NCI-H1105 treated with DMSO at 0.1 percent for 48 hours (cell line): ENCODE data around the gene PRKCE.

ENCODE experiments used
- DNase-seq: peaks from one replicate; lab custom pipeline; 2025; lab: John Stamatoyannopoulos, UW

Gene PRKCE

DNA sequence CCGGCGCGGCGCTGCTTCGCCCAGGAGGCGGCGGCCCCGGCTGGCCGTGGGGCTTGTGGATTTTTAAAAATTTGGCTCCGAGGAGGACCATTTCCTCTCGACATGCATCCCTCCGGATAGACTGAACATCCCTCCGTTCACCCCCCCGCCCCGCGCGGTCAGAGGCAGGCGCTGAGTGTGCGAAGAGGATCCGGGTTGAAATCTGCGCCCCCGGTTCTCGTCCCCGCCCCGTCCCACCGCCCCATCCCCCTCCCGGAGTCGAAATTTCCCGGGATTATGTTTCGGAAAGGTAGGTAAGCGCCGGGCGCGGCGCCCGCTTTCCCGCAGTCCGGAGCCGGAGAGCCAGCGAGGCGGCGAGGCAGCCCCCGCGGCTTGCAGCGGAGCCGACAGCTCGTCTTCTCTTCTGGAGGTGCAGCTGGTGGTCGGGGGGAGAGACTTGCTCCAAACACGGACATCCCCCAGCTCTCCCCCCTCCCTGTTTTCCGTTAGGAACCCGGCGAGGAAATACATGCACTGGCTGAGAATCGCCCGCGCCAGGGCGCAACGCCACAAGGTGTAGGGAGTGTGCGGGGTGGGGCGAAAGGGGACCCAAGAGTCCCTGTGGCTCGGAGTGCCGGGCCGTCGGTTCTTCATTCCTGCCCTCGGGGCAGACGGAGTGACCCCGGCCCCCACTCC is at the start of gene PRKCE:
PRKCE (plus strand) TSS at position 261 of the 675 bp plus-strand sequence.
- peak; percentile 29 for DNase-seq

- DNase-seq = no peak
Observed at GRCh38 chr2:45602624-45603023, 48.9 kb upstream of the PRKCE start.

- no peak for DNase-seq
Observed at GRCh38 chr2:45605116-45605515, 46.4 kb upstream of the PRKCE start.

DNA sequence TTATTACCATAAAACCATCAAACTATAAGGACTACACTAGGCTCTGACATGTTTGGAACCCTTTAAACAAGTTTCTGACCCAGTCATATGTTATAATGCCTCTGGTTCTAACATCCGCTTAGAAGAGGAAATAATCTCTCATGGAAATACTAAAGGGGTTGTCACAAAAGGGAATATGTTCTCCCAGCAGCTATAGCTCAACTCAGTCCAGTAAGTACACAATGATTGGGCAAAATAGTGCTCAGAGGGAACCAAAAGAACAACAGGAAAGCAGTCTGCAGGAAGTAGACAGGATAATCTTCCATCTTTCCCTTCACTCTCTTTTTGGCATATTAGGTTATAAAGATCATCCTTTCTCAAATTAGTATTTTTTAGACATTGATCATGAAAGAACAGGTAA is 44.7 kb upstream of the PRKCE start:
- DNase-seq = no peak

DNA sequence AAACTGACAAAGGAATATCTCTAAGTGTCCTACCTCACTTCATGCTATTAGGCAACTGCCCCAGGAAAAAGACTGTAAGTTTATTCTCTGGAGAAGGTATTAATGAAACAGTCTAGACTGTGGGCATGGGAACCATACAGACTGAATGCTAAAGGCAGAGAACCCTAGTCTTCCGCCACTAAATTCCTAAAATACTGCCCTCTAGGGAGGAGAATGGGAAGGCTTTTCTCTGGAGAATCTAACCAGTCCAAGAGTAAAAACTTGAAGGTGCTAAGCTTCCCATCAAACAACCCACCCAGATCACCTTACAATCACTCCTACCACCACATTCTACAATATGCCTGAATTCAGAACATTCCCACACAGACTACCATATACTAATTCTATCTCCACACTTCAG is 43.8 kb upstream of the PRKCE start:
- DNase-seq = no peak

GRCh38 chr2:45610281-45611019 is 41.0 kb upstream of the PRKCE start:
- DNase-seq = peak; percentile 70

DNA sequence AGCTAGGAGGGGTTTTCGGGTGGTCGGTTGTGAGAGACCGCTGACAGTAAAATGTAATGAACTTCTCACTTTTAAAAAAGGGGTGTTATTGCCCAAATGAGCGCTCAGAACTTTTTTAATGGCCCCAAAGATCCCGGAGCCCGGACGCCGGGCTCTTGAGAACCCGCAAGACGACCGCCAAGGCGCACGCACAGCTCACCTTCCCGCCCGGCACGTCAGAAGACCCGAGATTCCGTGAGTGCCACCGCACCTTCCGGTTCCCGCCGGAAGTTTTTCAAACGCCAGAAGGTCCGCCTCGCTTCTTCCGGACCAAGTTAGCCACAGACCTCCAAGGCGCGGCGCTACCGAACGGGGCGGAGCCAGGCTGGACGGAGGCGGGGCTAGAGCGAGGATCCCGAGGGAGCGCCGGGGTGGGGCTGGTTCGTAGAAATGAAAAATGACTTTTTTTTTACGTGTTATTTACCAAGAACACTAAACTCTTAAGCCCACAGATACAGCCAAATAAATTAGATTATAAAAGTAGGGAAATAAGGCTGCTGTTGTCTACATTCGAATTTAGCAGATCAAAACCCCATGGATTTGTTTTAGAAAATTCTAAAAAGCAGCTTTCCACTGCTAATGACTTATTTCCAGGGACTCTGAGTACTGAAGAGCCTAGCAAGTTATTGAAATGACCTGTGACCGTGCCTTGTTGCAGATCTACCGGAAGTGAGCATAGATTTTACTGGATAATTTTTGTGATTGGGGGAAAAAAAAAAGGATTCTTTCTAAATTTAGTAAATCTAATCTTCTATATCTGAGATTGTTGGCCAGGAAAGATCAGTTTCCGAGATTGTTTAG is 40.2 kb upstream of the PRKCE start, which contains the start of gene SRBD1:
SRBD1 (minus strand) TSS at position 248 of the 840 bp plus-strand sequence. CDS start 5,826 bp downstream, outside the sequence.
- peak; percentile 87 for DNase-seq

GRCh38 chr2:45612285-45612684 is 39.2 kb upstream of the PRKCE start:
- DNase-seq = no peak

- no peak for DNase-seq
Observed at GRCh38 chr2:45612731-45613130, 38.7 kb upstream of the PRKCE start.

- DNase-seq = no peak
Observed at GRCh38 chr2:45614330-45614729, 37.1 kb upstream of the PRKCE start.

- no peak for DNase-seq
Observed at GRCh38 chr2:45614871-45615415, 36.5 kb upstream of the PRKCE start.

- DNase-seq = no peak
Observed at GRCh38 chr2:45616658-45617411, 34.6 kb upstream of the PRKCE start.

DNA sequence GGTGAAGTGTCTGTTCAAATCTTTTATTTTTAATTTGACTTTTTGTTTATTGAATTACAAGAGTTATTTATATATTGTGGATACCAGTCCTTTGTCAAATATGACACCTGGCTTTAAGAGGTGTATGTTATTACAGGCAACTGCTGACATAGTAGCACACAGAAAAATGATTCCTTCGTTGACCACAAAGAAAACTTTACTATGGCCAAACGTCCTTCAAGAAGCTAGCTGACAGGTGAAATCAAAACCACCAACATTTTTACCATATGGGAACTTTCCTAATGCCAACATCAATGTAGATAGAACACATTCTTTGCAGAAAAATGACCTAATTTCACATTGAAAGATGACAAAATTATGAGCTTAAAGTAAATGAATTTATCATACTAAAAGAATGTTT is 34.0 kb upstream of the PRKCE start:
- no peak for DNase-seq

DNA sequence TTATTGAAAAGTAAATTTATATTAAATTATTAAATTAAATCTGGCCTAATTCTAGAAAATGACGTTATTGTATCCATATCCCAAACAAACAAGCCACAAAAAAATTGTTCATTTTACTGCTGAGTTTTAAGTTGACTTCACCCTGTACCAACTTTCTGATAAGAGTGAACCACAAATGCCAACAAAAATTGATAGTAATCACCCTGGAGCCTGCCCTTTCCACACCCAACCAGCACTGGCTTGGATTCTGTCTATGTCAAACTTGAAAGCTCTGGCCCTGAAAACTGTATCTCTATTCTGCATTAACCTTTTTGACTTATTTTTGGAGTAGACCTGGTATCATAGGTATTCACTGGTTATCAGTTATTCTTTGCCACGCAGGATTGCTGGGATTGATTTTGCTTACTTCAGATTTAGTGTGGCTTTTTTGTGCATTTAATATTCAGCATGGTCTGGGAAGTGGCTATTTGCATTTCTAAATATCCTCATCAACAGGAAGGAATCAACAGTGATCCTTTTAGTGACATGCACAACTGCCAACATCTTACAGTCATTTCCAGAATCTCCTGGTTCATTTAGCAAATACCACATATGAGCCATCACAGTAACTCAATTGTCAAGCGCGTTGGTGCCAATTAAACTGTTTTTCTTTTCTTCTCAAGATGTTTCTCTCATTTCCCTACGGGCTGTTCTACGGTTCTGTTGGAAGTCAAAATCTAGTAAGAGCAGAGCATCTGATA is 29.0 kb upstream of the PRKCE start:
- no peak for DNase-seq

GRCh38 chr2:45623098-45623497 is 28.4 kb upstream of the PRKCE start:
- no peak for DNase-seq

GRCh38 chr2:45625824-45626223 is 25.7 kb upstream of the PRKCE start:
- DNase-seq = no peak

- peak; percentile 20 for DNase-seq
Observed at GRCh38 chr2:45626387-45627221, 24.9 kb upstream of the PRKCE start.

DNA sequence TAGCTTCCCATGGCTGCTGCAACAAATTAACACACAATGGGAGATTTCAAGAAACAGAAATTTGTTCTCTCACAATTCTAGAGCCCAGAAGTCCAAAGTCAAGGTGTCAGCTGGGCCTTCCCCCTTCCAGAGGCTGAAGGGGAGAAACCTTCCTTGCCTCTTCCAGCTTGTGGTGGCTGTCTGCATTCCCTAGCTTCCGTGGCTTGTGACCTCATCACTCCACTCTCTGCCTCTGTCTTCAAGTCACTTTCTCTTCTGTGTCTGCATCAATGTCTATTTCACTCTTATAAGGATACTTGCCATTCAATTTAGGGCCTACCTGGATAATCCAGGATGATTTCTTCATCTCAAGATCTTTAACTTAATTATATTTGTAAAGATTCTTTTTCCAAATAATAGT is 23.6 kb upstream of the PRKCE start:
- no peak for DNase-seq

- DNase-seq = no peak
Observed at GRCh38 chr2:45629971-45630370, 21.5 kb upstream of the PRKCE start.

GRCh38 chr2:45631319-45631718 is 20.2 kb upstream of the PRKCE start:
- DNase-seq = no peak
